T-helper 1 cell treated with Interleukin-12 subunit alpha and Interleukin-12 subunit beta and Interleukin-4 antibody, amounts not matched to agents 30 μg/mL and 1 μg/mL, for 36 hours (primary cell): Measurements from ENCODE around the gene MBL2.

Experiments
- H3K27ac Mint-ChIP-seq: one replicate; pipeline ENCODE4 v1.8.0; 2021; ENCODE audit warnings: mild to moderate bottlenecking, mixed read lengths
- H3K27me3 Mint-ChIP-seq: one replicate; pipeline ENCODE4 v1.8.0; 2021; ENCODE audit warnings: low read depth, mixed read lengths
- H3K36me3 Mint-ChIP-seq: one replicate; pipeline ENCODE4 v1.8.0; 2021; ENCODE audit warnings: low read depth, mixed read lengths
- H3K4me1 Mint-ChIP-seq: one replicate; pipeline ENCODE4 v1.8.0; 2021; ENCODE audit warnings: low read depth, mixed read lengths
- H3K4me3 Mint-ChIP-seq: one replicate; pipeline ENCODE4 v1.8.0; 2021; ENCODE audit warnings: mild to moderate bottlenecking, moderate library complexity, mixed read lengths
- H3K9me3 Mint-ChIP-seq: one replicate; pipeline ENCODE4 v1.8.0; 2021; ENCODE audit warnings: mixed read lengths

The MBL2 gene

DNA sequence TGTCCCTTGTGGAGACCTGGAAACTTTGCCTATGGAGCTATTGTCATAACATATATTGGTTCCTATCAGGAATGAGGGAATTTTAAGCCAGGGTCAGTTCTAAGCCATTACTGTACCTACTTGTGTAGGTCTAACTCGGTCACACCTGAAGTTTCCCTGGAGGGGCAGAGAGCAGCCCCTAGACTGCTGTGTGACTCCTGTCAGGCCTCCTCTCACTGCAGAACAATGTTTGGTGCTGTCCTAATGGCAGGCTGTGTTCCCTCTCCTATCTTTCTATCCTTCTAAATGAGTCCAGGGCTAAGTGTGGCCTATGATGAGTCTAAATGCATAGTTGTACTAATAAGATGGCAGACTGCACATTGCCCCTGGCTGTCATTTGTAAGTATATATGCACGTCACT is 14.2 kb downstream of the MBL2 start:
- Mint-ChIP-seq H3K9me3 (no peaks in the 10 kb centered on the region), H3K27ac (no peak overlapping the region), H3K27me3 (no peaks in the 10 kb centered on the region), H3K4me3 (no peak overlapping the region), H3K4me1 (no peaks in the 10 kb centered on the region), H3K36me3 (no peaks in the 10 kb centered on the region)

DNA sequence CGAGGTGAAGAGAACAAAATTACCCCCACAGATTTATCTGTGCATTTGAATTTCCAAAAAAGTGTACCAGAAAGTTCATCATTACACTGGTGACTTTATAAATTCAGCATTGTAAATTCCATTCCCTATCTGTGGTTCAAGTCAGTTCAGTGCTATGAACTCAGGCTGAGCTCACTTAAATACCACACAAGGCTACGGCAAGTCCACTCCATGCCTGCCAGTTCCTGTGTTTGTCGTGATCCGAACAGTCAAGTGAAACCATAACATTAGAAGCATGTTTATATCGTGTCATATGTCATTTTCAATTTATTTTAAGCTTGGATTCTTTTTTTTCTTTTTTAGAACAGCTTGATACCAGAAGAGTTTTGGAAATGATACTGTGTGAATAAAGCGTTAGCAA is 14.8 kb downstream of the MBL2 start:
- no peaks in the 10 kb centered on the region for H3K9me3 Mint-ChIP-seq
- H3K4me1 Mint-ChIP-seq: no peaks in the 10 kb centered on the region
- H3K36me3 Mint-ChIP-seq: no peaks in the 10 kb centered on the region
- H3K4me3 Mint-ChIP-seq: no peak overlapping the region
- H3K27ac Mint-ChIP-seq: no peak overlapping the region
- H3K27me3 Mint-ChIP-seq: no peaks in the 10 kb centered on the region

DNA sequence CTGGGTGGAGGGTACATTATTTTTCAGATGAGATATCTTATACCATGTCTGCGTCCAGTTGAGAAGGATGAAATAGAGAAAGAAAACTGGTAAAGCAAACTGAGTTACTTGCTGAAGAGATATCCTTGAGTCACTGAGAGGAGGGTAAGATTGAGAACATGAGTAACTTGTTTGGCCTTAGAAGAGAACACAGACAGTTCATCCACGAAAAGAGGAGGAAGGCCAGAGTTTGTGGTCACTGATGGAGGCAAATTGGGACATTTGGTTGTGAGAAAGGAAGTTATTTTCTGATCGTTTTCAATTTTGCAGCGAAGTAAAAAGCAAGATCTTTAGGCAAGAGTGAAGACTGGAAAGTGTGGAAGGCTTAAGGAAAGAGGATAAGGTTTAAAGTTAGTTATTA is 15.6 kb downstream of the MBL2 start:
- Mint-ChIP-seq H3K27ac (no peak overlapping the region), H3K4me1 (no peaks in the 10 kb centered on the region), H3K9me3 (no peaks in the 10 kb centered on the region), H3K36me3 (no peaks in the 10 kb centered on the region), H3K27me3 (no peaks in the 10 kb centered on the region), H3K4me3 (no peak overlapping the region)

DNA sequence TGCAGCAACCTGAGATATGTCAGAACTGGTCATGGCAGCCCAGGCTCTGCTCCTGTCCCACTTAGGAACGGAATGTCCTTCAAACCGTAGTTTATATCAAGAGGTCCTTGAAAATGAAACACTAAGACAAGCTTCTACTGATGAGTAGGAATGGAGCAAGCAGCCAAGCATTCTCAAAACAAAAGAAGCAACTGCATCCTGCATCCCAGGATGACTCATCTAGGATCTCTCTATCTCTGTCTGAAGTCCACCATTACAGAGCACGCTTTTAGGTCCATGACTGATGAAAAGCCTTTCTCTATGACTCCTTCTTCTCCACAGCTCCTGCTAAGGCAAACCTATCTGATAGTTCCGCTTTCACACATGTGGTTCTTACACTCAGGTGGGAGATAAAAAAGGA is 16.3 kb downstream of the MBL2 start:
- H3K4me1 Mint-ChIP-seq: no peaks in the 10 kb centered on the region
- no peak overlapping the region for H3K4me3 Mint-ChIP-seq
- no peak overlapping the region for H3K27ac Mint-ChIP-seq
- no peaks in the 10 kb centered on the region for H3K36me3 Mint-ChIP-seq
- H3K9me3 Mint-ChIP-seq: no peaks in the 10 kb centered on the region
- no peaks in the 10 kb centered on the region for H3K27me3 Mint-ChIP-seq

DNA sequence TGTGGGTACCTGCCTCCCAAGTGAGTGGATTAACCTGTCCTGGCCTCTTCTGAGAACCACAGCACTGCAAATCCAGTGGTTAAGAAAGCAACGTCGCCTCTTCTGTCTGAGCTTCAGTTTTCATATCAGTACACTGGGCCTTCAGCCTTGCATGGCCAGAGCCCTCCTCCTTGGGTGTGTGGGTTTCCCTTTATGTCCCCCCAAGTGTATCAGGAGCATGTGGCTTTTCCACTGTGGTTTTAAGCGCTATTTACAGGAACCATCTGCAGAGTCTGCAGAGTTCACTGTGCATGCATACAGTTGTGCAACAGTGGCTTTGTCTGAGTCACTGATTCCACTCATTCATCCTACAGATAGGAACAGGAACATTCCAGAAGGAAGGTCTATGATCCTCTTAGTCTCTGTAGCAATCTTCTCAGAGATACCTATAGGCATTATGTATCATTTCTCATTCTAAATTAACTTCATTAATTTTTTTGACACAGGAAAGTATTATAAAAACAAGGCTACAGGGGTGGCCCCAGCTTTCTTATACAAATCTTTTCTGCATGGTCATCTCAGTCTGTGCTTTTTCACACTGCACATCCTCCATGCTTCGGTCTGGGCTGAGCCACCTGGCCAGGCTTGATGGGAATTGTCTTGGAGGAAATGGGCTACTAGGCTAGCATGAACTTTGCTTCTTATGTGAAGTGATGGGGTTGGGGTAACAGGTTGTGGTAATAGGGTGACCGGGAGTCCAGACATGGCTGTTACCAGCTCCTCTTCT is 17.1 kb downstream of the MBL2 start:
- Mint-ChIP-seq H3K9me3 (no peaks in the 10 kb centered on the region), H3K27me3 (no peaks in the 10 kb centered on the region), H3K27ac (no peak overlapping the region), H3K4me1 (no peaks in the 10 kb centered on the region), H3K4me3 (no peak overlapping the region), H3K36me3 (no peaks in the 10 kb centered on the region)

DNA sequence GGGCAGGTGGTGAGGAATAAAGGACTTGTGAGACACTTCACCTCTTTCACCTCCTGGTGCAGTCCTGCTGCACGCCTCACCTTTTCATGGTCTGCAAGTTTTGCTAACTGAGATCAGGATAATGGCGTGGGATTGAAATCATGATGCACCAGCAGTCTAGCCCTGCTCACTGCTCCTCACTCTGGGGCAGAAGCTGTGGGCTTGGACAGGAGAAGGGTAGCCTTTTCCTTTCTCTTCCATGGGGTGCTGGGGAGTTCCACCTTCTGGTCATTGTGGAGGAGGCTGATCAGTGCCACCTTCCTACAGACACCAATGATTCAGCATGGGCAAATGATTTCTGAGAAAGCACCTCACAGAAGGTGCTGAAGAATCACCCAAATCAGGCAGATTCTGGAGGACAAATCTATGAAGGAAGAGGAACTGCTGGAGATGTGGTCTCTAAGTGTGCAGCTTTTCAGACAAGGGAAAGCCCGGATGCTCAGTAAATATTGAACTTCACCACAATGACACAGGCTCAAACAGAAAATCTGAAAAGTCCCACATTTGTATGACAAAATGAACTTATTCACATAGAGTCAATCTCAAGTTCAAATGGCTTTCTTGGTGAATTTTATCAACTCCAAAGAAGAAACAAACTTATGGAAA is 19.7 kb downstream of the MBL2 start:
- H3K27ac Mint-ChIP-seq: no peak overlapping the region
- H3K9me3 Mint-ChIP-seq: peaks cover 5% of the 10 kb centered on the region
- H3K27me3 Mint-ChIP-seq: no peaks in the 10 kb centered on the region
- no peaks in the 10 kb centered on the region for H3K4me1 Mint-ChIP-seq
- no peaks in the 10 kb centered on the region for H3K36me3 Mint-ChIP-seq
- no peak overlapping the region for H3K4me3 Mint-ChIP-seq

DNA sequence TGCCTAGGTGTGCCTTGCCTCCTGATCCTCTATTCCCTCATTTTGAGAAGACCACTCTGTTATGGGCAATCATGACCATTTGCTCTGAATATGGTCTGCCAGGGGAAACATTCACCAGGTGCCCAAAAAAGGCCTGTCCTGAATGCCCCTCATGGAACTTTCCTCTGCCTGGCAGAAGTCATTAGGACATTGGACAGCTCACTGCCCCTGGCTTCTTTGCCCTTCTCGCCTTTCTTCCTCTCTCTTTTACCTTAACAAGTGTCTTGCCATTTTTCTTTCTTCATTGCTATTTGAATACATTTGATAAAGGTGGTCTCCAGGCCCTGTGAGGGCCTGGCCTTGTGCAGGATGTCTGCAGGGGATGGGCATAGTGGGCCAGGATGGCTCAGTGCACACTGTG is 20.3 kb downstream of the MBL2 start:
- Mint-ChIP-seq H3K4me3 (no peak overlapping the region), H3K36me3 (no peaks in the 10 kb centered on the region), H3K4me1 (no peaks in the 10 kb centered on the region), H3K9me3 (peaks cover 5% of the 10 kb centered on the region), H3K27me3 (no peaks in the 10 kb centered on the region), H3K27ac (no peak overlapping the region)

DNA sequence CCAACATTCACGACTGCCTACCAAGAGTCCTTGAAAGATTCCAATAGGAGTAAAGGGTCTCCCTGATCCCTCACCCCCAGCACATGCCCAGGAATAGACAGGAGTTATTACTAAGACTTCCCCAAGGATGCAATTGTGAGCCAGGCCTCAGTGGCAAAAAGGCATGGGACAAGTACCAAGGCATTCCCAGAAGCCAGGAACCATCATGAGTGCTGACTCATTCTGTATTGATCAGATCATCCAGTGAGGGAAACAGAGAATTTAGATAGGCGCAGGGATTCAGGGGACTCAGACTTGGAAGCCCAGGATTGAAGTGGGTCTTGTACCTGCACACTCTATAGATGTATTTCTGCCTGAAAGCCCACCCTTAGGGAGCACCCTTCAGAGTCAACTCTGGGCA is 21.2 kb downstream of the MBL2 start:
- no peak overlapping the region for H3K4me3 Mint-ChIP-seq
- H3K27ac Mint-ChIP-seq: no peak overlapping the region
- peaks cover 5% of the 10 kb centered on the region for H3K9me3 Mint-ChIP-seq
- H3K4me1 Mint-ChIP-seq: no peaks in the 10 kb centered on the region
- no peaks in the 10 kb centered on the region for H3K36me3 Mint-ChIP-seq
- no peaks in the 10 kb centered on the region for H3K27me3 Mint-ChIP-seq

DNA sequence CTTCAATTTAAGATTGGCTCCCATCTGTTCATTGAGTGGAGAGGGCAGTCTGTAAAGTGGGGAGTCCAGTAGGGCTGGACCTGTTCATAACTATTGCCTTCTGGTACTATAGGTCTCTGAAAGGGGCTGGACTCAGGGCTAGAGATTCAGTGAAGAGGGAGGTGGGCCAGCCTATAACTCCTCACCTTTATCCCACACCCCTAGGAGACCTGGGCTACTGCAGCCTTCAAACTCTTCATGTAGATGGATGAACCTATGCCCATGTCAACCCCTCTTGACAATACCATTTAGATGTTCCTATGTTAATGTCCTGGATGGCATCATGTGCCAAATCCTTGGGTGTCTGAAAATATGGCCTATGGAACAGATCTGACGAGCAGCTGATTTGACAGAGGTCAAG is 22.0 kb downstream of the MBL2 start:
- H3K9me3 Mint-ChIP-seq: peaks cover 5% of the 10 kb centered on the region
- H3K36me3 Mint-ChIP-seq: no peaks in the 10 kb centered on the region
- no peak overlapping the region for H3K27ac Mint-ChIP-seq

DNA sequence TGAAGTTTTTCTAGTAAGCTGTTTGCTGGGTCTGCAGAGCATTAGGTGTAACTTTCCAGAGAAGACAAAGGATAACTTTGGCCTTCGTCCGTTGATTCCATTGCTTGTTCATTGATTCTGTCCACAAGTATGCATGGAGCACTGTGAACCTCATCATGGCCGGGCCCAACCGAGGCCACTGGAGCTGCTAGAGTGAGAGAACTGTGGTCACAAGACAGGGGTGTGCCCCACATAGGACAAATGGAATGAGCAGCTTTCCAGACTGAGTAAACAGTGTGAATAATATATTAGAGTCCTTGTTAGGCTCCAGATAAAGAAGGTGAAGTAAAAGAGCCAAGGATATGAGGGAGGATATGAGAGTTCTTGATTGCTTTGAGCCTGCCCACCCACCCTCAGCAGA is 24.9 kb downstream of the MBL2 start:
- H3K4me3 Mint-ChIP-seq: no peak overlapping the region
- H3K9me3 Mint-ChIP-seq: peaks cover 5% of the 10 kb centered on the region
- H3K27me3 Mint-ChIP-seq: no peaks in the 10 kb centered on the region
- H3K36me3 Mint-ChIP-seq: no peaks in the 10 kb centered on the region
- no peaks in the 10 kb centered on the region for H3K4me1 Mint-ChIP-seq
- H3K27ac Mint-ChIP-seq: no peak overlapping the region

More for the DNA sequence above, 22.0 kb downstream of the MBL2 start:
- no peaks in the 10 kb centered on the region for H3K4me1 Mint-ChIP-seq
- no peaks in the 10 kb centered on the region for H3K27me3 Mint-ChIP-seq
- H3K4me3 Mint-ChIP-seq: no peak overlapping the region

DNA sequence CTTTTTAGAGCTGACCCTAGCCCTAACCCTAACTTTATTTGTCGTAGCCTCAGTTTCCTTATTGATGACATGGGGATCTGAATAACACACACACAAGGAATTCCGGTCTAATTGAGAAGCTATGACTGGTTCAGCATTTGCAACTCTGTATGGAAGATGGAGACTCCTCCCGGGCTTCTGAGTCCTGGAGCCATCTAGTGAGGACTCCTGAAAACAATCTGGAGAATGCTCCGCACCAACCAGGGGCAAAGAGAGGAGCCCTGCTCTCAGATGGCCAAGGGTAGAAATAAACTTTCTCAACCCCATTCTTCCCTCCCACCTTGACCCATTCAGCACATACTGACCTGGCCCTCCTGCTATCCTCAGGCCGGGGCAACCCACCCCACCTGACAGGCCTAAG is 26.4 kb downstream of the MBL2 start:
- Mint-ChIP-seq H3K9me3 (peaks cover 5% of the 10 kb centered on the region), H3K4me3 (no peak overlapping the region), H3K4me1 (no peaks in the 10 kb centered on the region), H3K27me3 (no peaks in the 10 kb centered on the region), H3K27ac (no peak overlapping the region), H3K36me3 (no peaks in the 10 kb centered on the region)

DNA sequence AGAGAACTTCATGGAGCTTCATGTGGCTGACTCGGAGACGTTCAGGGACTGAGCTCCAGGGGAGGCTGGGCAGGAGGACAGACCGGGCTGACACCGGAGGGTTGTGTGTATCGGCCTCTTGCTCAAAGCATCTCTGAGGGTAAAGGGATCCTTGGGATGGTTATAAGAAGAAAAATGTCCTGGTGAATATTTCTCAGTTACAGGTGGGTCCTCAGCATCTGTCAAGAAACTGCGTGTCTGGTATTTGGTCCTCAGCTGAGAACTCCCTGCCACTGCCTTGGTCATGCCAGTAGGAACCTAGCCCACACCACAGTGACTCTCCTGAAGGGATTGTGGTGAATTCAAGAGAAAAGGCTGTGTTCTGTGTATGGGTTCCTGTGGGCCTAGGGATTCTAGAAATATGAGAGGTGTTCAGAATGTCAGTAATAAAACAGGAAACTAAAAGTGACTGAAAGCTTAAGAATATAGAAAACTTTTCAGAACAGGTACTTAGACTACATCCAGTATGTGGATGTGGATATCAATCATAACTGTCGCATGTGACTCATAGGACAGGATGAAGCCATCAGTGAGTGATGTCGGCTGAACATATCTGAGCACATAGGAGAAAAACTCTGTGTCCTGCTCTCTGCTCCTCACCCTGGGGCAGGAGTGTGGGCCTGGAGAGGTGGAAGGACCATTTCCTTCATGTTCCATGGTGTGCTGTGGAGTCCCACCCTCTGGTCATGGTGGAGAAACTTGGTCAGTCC is 28.4 kb downstream of the MBL2 start:
- H3K27ac Mint-ChIP-seq: no peak overlapping the region
- no peaks in the 10 kb centered on the region for H3K9me3 Mint-ChIP-seq
- no peaks in the 10 kb centered on the region for H3K27me3 Mint-ChIP-seq
- H3K36me3 Mint-ChIP-seq: no peaks in the 10 kb centered on the region
- no peaks in the 10 kb centered on the region for H3K4me1 Mint-ChIP-seq
- H3K4me3 Mint-ChIP-seq: no peak overlapping the region

DNA sequence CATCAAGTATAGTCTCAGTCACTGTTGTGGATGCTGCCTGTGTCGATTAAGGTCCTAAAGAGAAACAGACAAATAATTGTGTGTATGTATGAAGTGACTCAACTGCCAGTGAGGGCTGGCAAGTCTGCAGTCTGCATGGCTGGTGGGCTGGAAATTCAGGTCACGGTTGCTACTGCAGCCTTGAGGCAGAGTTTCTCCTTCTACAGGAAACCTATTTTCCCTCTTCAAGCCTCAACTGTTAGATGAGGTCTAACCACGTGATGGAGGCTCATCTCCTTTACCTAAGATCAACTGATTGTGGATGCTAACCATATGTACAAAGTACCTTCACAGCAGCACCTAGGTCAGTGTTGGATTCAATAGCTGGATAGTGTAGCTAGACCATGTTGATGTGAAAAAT is 29.9 kb downstream of the MBL2 start:
- H3K27me3 Mint-ChIP-seq: no peaks in the 10 kb centered on the region
- no peak overlapping the region for H3K4me3 Mint-ChIP-seq
- no peaks in the 10 kb centered on the region for H3K4me1 Mint-ChIP-seq
- H3K27ac Mint-ChIP-seq: no peak overlapping the region
- H3K9me3 Mint-ChIP-seq: no peaks in the 10 kb centered on the region
- H3K36me3 Mint-ChIP-seq: no peaks in the 10 kb centered on the region

DNA sequence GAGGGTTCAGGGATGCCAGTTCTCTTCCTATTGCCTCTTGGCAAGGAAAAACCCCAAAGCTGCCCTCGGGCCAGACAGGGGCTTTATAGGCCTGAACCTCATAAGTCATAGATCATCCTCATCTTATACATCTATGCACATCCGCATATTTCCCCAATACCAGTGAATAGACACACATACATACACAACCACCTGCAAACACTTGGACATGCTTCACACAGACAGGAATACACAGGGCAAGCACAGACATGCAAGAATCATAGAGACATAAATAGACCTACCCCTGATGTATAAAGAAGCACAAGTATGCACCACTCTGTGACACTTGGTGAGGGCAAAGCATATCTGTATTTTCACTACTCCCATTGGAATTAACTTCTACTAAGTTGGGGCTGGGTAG is 30.7 kb downstream of the MBL2 start:
- H3K36me3 Mint-ChIP-seq: no peaks in the 10 kb centered on the region
- H3K4me3 Mint-ChIP-seq: no peak overlapping the region
- H3K4me1 Mint-ChIP-seq: no peaks in the 10 kb centered on the region
- no peaks in the 10 kb centered on the region for H3K27me3 Mint-ChIP-seq
- H3K9me3 Mint-ChIP-seq: no peaks in the 10 kb centered on the region
- no peak overlapping the region for H3K27ac Mint-ChIP-seq
